HG02763 (cell line): Measurements from ENCODE around the gene GOLGA6L25.
"Not testable (repeated sequence)": the region's sequence is repeated elsewhere in the genome, so short reads cannot be mapped to it uniquely, and the experiment has no call there.

Experiments used
- ATAC-seq: cut with Tn5 transposase; IDR thresholded peaks from one replicate; pipeline ENCODE4 v1.9.1; 2021; ENCODE audit warnings: mild to moderate bottlenecking, moderate library complexity; ENCODE audit not compliant: unreplicated experiment

Gene GOLGA6L25

DNA sequence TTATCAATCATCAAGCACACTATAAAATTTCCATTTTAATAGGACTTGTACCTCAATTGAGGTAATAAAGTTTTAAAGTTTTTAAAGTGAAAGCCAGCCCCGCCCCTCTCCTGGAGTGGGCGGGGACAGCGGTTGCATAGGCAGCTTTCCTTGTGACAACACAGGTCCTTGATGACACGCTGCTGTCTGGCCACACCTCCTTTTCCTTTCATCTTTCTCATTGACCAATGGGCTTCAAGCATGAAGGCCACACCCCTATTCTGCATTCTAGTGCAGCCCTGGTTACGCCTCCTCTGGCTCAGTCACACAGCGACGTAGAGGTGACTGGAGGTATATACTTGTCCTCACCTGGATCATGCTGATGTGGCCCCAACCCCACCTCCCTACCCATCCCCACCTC, at the start of gene GOLGA6L25:
GOLGA6L25 (plus strand) TSS at position 301 of the 400 bp plus-strand sequence; CDS start at position 362, 61 bp downstream.
- not testable (repeated sequence) for ATAC-seq

- not testable (repeated sequence) for ATAC-seq
Observed at GRCh38 chr15:28508217-28508889, 45.0 kb upstream of the GOLGA6L25 start.

DNA sequence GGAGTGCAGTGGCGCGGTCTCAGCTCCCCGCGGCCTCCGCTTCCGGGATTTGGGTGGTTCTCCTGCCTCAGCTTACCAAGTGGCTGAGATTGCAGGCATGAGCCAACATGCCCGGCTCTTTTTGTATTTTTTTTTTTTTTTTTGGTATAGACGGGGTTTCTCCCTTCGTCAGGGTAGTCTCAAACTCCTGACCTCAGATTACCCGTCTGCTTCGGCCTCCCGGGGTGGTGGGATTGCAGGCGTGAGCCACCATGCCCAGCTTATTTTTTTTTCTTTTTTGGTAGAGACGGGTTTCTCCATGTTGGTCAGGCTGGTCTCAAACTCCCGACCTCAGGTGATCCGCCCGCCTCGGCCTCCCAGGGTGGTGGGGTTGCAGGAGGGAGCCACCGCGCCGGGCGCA, 39.2 kb upstream of the GOLGA6L25 start:
- not testable (repeated sequence) for ATAC-seq

- ATAC-seq, result not testable (repeated sequence)
Observed at GRCh38 chr15:28515208-28515607, 38.2 kb upstream of the GOLGA6L25 start.

- not testable (repeated sequence) for ATAC-seq
Observed at GRCh38 chr15:28532954-28533353, 20.4 kb upstream of the GOLGA6L25 start, which contains the start of gene GOLGA8G. GOLGA8G (minus strand) TSS chr15:28532971; CDS start chr15:28532909, 62 bp downstream.

DNA sequence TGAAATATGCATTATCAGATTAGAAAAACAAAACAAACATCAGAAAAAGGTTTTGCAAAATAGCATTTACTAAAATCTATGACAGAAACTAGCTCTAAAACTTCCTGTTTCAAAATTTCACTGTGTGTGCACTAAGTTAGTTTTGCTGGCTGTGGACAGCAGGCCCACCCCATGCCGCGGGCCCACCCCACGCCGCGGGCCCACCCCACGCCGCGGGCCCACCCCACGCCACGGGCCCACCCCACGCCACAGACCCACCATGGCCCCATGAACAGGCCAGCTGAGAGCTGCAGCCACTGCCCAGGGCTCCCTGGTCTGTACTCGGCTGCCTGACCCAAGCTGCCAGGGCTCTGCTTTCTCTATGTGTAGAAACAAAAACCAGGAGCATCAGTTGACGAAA, 20.0 kb downstream of the GOLGA6L25 start:
- ATAC-seq, result not testable (repeated sequence)

DNA sequence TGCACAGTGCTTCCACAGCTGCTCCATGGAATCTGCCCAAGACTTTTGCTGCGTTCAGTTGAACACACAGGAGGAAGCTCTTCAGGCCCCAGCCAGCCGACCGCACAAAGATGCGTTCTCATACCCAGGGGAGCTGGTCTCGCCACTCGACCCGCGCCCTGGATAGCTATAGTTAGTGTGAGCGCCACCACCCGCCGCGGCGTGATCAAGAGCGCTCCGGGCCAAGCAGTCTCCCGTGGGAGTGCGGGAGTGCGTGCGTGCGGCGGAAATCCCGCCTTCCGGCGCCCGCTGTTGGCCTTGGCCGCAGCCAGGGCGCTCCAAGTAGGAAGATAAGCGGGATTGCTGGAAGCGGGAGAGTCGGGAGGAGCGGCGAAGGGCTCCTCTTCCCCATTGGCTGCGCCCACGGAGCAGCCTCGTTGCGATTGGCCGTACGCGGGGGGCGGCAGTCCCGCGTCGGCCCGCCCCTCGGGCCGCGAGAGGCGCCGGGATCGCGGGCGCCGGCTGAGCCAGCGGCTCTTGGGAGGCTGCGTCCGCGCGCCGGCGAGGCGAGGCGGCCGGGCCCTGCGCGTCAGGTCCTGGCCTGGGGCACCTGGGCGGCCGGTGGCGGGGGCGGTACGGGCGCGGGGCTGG, 35.7 kb downstream of the GOLGA6L25 start:
- not testable (repeated sequence) for ATAC-seq

DNA sequence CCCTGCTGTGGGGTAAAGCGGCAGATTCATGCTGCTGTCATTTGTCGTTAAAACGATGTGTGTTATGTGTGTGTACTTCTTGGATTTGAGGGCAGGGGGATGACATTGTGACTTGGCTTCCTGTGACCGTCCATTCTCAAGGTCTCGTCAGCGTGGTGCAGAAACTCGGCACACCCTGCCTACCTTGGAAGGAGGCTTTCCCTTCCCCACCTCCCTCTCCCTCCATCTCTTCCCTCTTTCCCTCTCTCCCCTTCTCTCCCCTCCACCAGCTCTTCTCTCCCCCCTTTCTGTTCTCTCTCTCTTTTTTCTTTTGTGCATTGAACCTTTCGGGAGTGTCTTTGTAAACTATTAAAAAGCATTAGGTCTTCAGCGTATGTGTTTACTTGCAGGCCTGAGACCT, 36.4 kb downstream of the GOLGA6L25 start:
- not testable (repeated sequence) for ATAC-seq

DNA sequence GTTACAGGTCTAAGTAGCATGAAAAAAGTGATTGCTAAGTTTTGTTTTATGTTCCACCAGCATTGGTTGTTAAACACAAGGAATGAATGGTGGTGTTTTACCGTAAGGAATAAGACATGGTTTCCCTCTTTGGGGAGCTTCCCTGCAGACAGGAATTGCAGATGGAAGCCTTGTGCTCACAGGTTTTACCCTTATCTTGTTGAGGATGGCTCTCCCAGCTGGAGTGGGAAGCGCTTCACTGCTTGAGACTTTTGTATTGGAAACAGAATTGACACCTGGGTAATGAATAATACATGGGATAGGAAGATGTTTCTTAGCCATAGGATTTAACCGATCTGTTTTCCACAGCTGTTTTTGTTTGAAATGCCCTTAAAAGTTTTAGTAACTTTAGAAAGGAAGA, 39.0 kb downstream of the GOLGA6L25 start:
- not testable (repeated sequence) for ATAC-seq

- not testable (repeated sequence) for ATAC-seq
Observed at GRCh38 chr15:28593424-28594129, 40.2 kb downstream of the GOLGA6L25 start.

GRCh38 chr15:28597471-28597870, 44.1 kb downstream of the GOLGA6L25 start:
- not testable (repeated sequence) for ATAC-seq

GRCh38 chr15:28598209-28598608, 44.8 kb downstream of the GOLGA6L25 start:
- not testable (repeated sequence) for ATAC-seq

DNA sequence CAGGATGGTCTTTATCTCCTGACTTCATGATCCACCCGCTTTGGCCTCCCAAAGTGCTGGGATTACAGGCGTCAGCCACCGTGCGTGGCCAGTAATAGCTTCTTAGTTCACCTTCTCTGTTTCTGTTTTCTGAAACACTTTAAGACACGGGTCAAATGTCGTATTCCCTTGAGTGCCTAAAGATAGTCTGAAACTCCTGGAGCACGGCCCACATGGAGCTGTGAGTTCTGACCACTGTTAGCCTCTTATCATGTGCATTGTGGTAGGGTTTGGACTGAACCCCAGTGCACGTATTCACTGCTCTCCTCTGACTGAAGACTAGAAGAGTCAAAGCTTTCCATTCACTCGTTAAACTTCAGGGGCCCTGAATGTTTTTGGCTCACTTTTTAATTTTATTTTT, 48.8 kb downstream of the GOLGA6L25 start:
- not testable (repeated sequence) for ATAC-seq
